ENCODE data around the gene YES1. TPM values are rescaled to one million over a fixed set of nuclear protein-coding genes. Genes with fewer than 3 reads are reported as not detected.

Gene YES1
- total and polyA plus RNA-seq, 8 donors, result 10.7 to 35.2 (median 29.2) TPM

- no peak for DNase-seq
- FAIRE-seq, result no peak
- Histone ChIP-seq H3K9me3 (no peaks in the 10 kb centered on the region), H3K27ac (no peak overlapping the region), H3K4me1 (no peaks in the 10 kb centered on the region), H3K4me3 (no peak overlapping the region), H3K27me3 (no peaks in the 10 kb centered on the region), H3K36me3 (no peaks in the 10 kb centered on the region)
- intact Hi-C loops (cut with DNase I), result no loop called here
- 71 to 76% methylated on average over 6 of the region's 6 CpGs for WGBS, 2 donors
- no peak for TF ChIP-seq CTCF (IDR thresholded peaks at IDR 0.05)
- no peak for ATAC-seq
Observed at GRCh38 chr18:827093-827677, 15.1 kb upstream of the YES1 start.

GRCh38 chr18:825891-826585 lies 14.0 kb upstream of the YES1 start:
- Histone ChIP-seq H3K36me3 (no peaks in the 10 kb centered on the region), H3K9me3 (no peaks in the 10 kb centered on the region), H3K27ac (no peak overlapping the region), H3K4me1 (no peaks in the 10 kb centered on the region), H3K27me3 (no peaks in the 10 kb centered on the region), H3K4me3 (no peak overlapping the region)
- intact Hi-C loops (cut with DNase I), result no loop called here
- ATAC-seq (no peak), DNase-seq (no peak), FAIRE-seq (no peak)
- WGBS, 2 donors, result 77 to 89% methylated on average over 6 of the region's 6 CpGs
- no peak for TF ChIP-seq CTCF (IDR thresholded peaks at IDR 0.05)

GRCh38 chr18:824179-824578 lies 12.1 kb upstream of the YES1 start:
- WGBS, 2 donors, result 57 to 63% methylated on average over 2 of the region's 2 CpGs
- H3K36me3 ChIP-seq, result no peaks in the 10 kb centered on the region
- H3K27me3 ChIP-seq, result no peaks in the 10 kb centered on the region
- H3K9me3 ChIP-seq, result no peaks in the 10 kb centered on the region
- FAIRE-seq (no peak), DNase-seq (no peak), ATAC-seq (peak in 3 of 4 donors; percentile 33 to 83 (median 62))
- H3K27ac ChIP-seq, result no peak overlapping the region
- intact Hi-C loops (cut with DNase I), result no loop called here
- H3K4me1 ChIP-seq, result no peaks in the 10 kb centered on the region
- no peak for TF ChIP-seq CTCF (IDR thresholded peaks at IDR 0.05)
- H3K4me3 ChIP-seq, result no peak overlapping the region

- Histone ChIP-seq H3K9me3 (no peaks in the 10 kb centered on the region), H3K4me3 (no peak overlapping the region), H3K27me3 (no peaks in the 10 kb centered on the region), H3K27ac (no peak overlapping the region), H3K4me1 (no peaks in the 10 kb centered on the region), H3K36me3 (no peaks in the 10 kb centered on the region)
- FAIRE-seq, result no peak
- no peak for TF ChIP-seq CTCF (IDR thresholded peaks at IDR 0.05)
- ATAC-seq, result no peak
- no peak for DNase-seq
- WGBS, 2 donors, result 51 to 71% methylated on average over 4 of the region's 4 CpGs
- intact Hi-C loops (cut with DNase I), result no loop called here
Observed at GRCh38 chr18:820591-821165, 8.6 kb upstream of the YES1 start.

DNA sequence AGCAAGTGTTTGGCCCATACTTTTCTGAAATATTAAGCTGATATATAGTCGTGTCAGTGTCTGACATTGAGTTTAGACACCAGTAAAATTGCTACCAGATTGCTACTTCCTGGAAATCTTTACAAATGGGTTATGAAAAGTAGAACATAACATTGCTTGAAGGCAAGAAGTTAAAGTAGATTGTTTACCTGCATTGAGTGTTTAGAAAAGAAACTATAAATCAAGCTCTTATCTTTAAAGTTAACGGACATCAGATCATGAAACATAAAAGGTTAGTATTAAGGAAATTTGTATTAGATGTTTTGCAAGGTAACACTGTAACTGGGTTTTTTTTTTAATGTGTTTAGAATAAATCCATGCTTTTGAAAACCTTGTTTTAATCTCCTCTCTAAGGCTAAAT lies 4.8 kb upstream of the YES1 start:
- ATAC-seq, result no peak

More for the DNA sequence above, 4.8 kb upstream of the YES1 start:
- WGBS, 2 donors, result 17 to 24% methylated on average over 2 of the region's 2 CpGs
- DNase-seq (no peak), FAIRE-seq (no peak)
- no peaks in the 10 kb centered on the region for H3K27me3 ChIP-seq
- no peaks in the 10 kb centered on the region for H3K4me1 ChIP-seq
- no peaks in the 10 kb centered on the region for H3K9me3 ChIP-seq
- intact Hi-C loops (cut with DNase I), result no loop called here
- no peak for TF ChIP-seq CTCF (IDR thresholded peaks at IDR 0.05)
- H3K4me3 ChIP-seq, result no peak overlapping the region
- no peaks in the 10 kb centered on the region for H3K36me3 ChIP-seq
- no peak overlapping the region for H3K27ac ChIP-seq
